ENCODE data around the gene CD1E. TPM values are rescaled to one million over a fixed set of nuclear protein-coding genes. Genes with fewer than 3 reads are reported as not detected.

Gene CD1E
- total RNA-seq, 3 donors from 2014 or later (not counting 1 experiment from before 2014, with no cell fraction given): 0.73 TPM; not detected in 2

Other genes with a start within 250 kb of the CD1E start
- gene CD1D, start 173.0 kb upstream of the CD1E start, total RNA-seq: 1 to 10 TPM in 1 of 3 donors, under 1 TPM in 2; 0.48 to 1.5 (median 0.52) TPM
- gene CD1A, start 99.5 kb upstream of the CD1E start, total RNA-seq: not detected
- gene CD1C, start 64.0 kb upstream of the CD1E start, total RNA-seq: 1 to 10 TPM in 2 of 3 donors, not detected in 1; 1.2 to 4.6 TPM
- not detected for gene CD1B, start 22.4 kb upstream of the CD1E start, total RNA-seq
- gene OR10T2, start 45.6 kb downstream of the CD1E start, total RNA-seq: not detected
- gene OR10K2, start 72.3 kb downstream of the CD1E start, total RNA-seq: not detected
- gene OR10K1, start 107.9 kb downstream of the CD1E start, total RNA-seq: not detected
- gene OR10R2, start 118.3 kb downstream of the CD1E start, total RNA-seq: not detected
- not detected for gene OR6Y1, start 200.5 kb downstream of the CD1E start, total RNA-seq
- gene OR6P1, start 216.7 kb downstream of the CD1E start, total RNA-seq: not detected
- not detected for gene OR10X1, start 226.0 kb downstream of the CD1E start, total RNA-seq

All from natural killer cell (primary cell).